Amniotic epithelial cell (primary cell): ENCODE results near the gene TPM3.
A peak's percentile ranks its signal among the peaks of the same experiment; 100 is the strongest.
"Not testable (repeated sequence)": the region's sequence is repeated elsewhere in the genome, so short reads cannot be mapped to it uniquely, and the experiment has no call there.

Experiments
- DNase-seq: peaks from one replicate; pipeline ENCODE4 v3.0.0-alpha.2; 2010; ENCODE audit warnings: low read depth

The TPM3 gene

DNA sequence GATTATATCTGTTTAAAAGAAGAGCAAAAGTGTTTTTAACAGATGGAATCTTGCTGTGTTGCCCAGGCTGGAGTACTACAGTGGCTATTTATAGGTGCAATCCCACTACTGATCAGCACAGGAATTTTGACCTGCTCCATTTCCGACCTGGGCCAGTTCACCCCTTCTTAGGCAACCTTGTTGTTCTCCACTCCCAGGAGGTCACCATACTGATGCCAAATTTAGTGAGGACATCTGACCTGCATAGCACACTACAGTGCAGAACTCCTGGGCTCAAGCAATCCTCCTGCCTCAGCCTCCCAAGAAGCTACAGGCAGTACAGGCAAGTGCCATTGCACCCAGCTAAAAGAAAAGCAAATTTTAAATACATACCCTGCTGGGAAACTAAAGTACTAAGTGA, 25.7 kb downstream of the TPM3 start:
- DNase-seq = no peak

DNA sequence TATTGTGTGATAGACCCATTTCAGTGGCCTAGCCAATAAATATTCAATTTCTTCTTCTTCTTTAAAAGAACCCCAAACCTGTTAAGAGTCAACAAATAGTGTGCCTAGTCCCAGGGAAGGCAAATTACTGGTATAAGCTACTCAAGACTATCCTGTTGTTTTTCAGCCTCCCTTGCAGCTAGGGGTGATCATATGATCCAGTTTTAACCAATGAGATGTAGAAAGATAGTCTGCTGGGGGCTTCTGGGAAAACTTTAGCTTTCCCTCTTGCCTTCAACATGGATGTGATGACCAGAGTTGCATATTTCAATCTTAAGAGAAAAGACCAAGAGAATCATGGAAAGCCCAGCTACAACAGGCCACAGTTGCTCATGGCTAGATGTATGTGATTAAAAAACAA, 32.3 kb downstream of the TPM3 start:
- DNase-seq = no peak

DNA sequence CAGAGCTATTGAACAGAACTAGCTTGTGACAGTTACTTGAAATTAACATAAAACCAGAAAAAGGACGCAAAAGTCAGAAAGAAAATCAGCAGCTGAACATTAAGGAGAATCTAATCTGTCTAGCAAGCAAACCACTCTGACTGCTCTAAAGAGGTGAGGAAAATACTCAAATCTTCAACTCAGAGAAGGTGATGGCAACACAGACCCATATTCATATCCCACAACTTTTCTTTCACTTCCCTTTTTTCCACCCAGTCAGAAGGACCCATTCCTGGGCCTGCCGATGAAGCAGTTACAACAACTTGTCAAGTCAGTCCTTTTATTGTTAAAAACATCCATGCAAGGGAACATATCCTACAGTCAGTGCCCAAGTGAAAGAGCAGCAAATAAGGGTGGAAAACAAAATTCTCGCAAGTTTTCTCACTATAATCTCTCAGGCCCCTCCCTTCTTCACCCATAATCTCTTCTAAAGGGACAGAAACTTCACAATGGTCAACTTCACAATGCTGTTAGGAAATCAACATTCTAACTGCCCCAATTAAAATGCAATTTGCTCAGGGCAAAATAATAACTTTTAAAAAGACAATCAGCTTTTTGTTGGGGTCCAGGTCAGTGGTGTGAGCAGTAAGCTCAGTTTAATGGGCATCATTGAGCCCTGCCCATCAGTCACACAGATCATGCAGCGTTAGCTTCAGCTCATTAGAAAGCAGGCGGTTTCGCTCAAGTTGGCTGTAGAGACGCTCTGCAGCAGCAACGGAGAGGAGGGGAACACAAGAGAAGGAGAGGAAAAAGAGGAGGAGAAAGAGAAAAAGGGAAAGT, 33.4 kb downstream of the TPM3 start:
- no peak for DNase-seq

DNA sequence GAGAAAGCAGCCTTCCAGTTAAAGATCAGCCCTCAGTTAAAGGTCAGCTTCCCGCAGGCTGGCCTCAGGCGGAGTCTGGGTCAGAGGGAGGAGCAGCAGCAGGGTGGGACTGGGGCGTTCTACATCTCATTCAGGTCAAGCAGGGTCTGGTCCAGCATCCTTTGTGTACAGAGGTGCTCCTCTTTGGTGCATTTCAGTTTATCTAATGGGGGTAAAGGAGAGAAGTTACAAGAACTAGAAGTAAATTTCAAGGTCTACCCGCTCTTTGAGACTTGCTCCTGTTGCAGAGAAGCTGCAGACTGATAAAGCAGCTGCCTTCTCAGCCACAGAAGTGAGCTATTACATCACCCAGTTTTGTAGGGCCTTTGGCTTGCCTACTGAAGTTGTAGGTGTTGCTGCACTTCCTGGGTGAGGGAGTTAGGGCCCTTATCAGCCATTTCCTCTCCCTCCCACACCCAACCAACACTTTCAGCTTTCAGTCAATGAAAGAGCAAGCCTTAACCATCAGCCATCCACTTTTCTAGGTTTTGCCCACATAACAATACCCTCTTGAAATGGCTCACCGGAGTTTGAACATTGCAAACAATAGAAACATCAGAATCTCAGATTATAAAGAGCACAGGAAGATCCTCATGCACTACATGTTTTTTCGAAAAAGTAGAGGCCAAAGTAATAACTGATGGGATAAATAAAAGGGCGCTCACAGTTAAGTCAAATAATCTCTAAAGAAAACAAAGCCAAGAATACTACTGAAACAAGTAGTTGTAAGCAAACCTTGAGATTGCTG, 34.2 kb downstream of the TPM3 start:
- DNase-seq = peak; percentile 93

DNA sequence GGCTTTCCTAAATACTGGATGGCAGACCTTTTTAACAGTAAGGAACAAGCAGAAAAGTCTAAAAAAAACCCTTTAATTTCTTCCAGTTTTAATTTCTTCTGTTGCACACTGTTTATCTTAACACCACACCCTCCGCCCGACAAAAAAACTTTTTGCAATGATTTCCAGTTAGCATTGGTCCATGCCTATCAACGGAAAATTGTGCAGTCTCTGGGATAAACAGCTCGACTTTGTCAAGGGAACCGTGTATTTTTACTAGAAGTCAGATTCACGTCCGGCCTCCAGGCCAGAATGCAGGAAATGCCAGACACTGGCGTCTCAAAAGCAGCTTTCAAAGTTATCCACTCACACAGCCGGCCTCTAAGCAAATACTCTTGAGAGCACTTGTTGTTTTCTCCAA, 36.6 kb downstream of the TPM3 start:
- DNase-seq = no peak

DNA sequence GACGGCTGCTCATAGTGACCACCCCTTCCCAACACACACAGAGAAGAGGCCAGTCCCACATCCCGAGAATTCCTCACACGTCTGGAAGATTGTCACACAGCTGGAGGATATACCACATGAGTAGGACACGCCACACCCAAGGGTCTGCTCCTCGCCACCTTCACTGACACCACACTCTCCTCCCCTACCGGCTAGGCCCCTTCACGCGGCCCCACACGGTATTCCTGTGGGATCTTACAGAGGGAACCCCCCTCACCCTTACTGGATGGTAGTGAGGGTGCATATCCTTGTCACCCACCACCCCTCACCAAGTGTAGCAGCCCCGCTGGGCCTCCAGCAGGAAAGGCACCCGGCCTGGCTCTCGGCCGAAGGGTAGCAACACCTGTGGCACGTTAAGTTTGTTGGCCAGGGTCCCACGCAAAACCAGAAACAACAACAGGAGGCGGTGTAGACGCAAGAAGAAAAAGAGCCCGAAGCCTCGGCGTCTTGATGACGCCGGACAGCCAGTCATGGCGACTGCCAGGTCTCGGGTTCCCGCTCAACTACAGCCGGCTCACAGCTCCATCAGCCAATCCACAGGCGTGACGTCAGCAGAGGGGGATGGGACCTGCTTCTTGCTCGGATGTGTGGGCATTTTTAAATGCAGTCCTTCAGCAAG, 37.2 kb downstream of the TPM3 start, which contains the start of gene NUP210L:
Gene NUP210L (minus strand): TSS at position 540 of the 658 bp plus-strand sequence.
- no peak for DNase-seq

DNA sequence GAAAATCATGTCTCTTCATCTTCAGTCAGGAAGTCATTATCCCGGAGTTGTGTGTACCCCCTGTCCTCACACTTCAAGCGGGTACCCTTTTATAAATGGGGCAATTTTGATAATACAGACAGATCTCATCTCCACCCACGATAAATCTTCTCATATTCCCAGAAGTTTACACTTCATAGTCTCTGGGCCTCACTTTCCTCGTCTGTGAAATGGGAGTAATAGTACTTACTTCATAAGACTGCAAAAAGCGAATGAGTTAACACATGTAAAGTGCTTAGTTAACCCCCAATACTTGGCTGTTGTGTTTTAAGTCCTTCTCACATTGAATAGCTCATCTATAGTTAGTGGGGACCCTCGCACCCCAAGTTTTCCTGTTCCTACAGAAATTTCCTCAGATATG, 37.8 kb downstream of the TPM3 start:
- DNase-seq = no peak

DNA sequence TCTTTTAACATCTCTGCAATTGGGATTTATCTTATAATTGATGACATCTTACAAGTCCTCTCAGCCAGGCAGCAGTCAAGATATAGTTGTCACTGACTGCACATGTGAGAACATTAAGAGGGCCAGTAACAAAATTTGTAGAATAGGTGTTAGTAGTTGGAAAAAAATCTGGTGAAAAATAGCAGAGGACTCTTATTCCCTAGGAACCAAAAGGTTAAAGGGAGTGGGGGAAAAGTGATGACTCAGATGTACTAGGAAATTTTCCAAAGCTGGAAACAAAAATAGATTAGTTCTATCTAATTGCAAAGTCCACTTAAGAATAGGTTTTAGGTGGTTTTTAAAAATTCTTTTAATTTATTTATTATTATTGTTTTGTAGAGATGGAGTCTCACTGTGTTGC, 40.6 kb downstream of the TPM3 start:
- DNase-seq = peak; percentile 30

DNA sequence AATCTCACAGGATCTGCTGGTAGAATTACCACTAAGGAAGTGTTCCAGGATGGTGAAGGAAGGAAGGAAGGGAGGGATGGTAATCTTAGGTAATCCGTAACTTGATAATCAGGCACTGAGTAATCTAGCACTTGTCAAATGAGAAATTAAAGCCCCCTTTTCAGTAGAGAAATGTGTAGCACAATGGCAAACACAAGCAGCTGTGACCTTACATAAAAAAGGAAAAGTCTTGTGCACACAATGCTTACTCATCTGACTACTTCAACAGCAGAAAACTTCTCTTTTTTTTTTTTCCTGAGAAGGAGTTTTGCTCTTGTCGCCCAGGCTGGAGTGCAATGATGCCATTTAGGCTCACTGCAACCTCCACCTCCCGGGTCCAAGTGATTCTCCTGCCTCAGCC, 43.1 kb downstream of the TPM3 start:
- DNase-seq = no peak

DNA sequence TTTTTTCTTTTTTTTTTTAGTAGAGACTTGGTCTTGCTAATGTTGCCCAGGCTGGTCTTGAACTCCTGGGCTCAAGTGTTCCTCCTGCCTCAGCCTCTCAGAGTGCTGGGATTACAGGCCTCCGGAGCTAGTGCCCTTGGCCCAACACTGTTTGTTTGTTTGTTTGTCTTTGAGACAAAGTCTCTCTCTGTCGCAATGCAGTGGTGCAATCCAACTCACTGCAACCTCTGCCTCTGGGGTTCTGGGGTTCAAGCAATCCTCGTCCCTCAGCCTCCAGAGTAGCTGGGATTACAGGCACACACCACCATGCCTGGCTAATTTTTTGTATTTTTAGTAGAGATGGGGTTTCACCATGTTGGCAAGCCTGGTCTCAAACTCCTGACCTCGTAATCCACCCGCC, 44.4 kb downstream of the TPM3 start:
- not testable (repeated sequence) for DNase-seq

DNA sequence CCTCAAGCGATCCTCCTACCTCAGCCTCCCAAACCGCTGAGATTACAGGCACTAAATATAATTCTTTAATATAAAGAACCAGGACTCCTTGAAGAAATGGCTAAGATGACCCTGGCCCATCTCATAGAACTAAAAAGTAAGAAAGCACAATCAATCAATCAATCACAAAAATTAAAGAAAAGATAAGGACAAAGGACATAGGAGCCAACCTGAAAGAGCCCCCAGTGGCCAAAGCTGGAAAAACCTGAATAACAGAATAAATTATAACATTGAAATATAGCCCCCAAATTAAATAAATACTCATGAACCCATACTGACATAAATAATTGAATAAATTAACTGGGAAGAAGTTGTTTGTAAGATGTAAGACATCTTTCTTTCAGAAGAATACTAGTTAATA, 45.9 kb downstream of the TPM3 start:
- DNase-seq = no peak

DNA sequence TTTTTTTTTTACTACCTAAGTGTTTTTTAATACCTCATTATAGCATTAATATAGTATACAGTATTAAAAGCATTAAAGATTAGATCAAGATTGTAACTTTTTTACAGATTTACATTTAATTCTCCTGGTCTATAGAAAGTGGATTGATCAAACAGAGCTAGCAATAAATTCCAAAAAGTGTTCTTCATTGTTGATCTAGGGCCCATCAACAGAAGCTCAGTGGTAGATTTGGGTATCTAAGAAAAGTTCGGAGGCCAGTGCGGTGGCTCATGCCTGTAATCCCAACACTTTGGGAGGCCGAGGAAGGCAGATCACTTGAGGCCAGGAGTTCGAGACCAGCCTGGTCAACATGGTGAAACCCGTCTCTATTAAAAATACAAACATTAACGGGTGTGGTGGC, 49.5 kb downstream of the TPM3 start:
- DNase-seq = no peak

DNA sequence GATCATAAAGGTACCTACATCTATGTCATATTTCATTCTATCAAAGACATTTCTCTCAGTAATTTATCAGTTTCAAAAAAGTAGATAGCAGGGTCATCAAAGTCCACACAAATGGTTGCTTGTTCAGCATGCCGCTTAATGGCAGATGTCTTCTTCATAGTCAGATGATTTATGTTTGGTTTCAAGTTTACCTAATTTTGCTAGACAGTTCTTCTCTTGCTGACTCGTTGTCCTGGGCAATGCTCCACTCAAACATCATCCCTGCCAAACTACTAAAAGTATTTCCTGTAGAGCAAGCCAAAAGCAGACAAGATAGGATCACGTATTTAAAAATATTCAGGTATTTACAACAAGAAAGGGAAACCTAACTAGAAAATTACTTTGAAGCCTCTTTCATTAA, 50.7 kb downstream of the TPM3 start:
- no peak for DNase-seq

DNA sequence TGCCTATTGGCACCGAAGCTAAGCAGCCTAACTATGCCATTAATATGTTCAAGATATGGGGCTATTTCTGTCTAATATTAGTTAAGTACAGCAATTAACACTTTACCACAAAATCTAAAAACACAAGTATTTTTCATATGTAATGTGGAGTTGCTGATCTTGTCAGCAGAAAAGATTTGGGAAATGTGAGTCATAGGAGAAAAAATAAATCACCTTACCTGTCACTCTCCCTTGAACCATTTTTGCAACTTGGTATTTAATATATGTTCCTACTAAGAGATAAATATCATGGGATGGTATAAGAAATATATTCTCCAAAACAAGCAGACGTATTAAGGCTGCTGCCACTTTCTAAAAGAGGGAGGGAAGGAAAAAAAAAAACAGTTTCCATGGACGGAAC, 54.0 kb downstream of the TPM3 start:
- DNase-seq = peak; percentile 21

DNA sequence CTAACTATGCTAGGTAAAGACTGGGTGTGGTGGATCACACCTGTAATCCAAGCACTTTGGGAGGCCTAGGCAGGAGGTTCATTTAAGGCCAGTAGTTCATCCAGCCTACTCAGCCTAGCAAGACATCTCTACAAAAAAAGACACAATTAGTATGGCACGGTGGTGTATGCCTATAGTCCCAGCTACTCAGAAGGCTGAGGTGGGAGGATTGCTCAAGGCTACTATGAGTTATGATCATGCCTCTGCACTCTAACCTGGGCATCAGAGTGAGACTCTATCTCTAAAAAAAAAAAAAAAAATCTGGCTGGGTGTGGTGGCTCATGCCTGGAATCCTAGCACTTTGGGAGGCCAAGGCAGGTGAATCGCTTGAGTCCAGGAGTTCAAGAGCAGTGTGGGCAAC, 58.6 kb downstream of the TPM3 start:
- no peak for DNase-seq

DNA sequence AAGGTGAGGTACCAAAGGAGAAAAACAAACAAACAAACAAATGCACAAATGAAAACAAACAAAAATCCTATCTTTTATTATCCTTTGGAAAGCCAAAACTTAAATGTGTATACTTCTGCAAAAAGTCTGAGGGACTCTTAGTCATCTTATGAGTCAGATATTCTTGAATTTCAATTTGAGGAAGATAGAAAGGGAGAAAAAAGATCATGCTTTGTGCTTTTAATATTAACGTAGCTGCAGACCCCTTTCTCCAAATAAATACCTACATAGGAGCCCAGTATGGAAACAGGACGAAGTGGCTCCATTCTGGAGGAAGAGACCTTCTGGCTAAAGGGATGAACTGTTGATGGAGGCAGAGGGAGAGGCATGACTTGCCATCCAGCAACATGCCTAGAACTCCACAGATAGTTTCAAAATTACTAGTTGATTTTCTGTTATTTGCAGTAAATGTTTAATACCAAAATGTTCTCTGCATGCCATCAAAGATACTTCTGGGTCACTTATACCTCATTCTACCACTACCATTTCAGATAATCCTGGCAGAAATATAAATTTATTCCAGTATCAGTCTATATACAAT, 62.4 kb downstream of the TPM3 start:
- no peak for DNase-seq

DNA sequence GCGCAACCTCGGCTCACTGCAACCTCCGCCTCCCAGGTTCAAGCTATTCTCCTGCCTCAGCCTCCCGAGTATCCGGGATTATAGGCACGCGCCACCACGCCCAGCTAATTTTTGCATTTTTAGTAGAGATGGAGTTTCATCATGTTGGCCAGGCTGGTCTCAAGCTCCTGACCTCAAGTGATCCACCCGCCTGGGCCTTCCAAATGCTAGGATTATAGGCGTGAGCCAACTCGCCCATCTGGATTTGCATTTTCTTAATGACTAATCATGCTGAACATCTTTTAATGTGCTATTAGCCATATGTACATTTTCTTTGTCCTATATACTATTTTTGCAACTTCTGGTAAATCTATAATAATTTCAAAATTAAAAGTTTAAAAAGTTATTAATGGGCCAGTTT, 68.7 kb downstream of the TPM3 start:
- not testable (repeated sequence) for DNase-seq

DNA sequence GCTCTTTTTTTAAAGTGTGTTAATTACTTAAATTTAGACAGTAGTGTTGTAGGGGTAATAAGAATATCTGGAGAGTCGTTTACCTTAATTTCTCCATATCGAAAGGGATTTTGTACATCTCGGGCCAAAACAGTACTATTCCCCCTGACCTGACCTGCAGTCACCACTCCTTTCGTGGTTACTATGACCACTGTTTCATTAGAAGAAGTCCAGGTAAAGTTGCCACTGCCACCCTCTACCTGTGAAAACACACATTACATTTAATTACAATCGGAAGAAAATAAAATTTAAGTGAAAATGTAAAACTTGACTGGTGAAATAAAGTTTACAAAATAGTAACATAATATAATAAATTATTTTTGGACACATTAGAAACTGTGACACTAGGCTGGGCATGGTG, 74.3 kb downstream of the TPM3 start:
- no peak for DNase-seq

DNA sequence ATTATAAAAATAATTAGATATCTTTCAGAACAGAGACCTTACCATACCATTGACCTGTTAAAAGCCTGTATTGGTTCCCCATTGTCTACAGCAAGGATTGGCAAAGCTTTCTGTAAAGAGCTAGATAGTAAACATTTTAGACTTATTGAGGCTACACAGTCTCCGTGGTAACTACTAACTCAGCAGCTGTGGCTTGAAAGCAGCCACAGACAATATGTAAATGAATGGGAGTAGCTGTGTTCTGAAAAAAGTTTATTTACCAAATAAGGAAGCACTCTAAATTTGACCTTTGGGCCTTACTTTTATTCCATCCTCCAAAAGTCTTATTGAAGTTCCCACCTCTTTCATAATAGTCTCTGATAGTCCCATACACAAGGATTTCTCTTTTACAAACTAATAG, 76.7 kb downstream of the TPM3 start:
- no peak for DNase-seq
